Activated CD4-positive, alpha-beta T cell treated with anti-CD3 and anti-CD28 coated beads, Interleukin-2, Interleukin-4, amounts not matched to agents 100 ng/mL and 50 ng/mL, durations not matched to agents 16 hours and 8 hours (primary cell): ENCODE results near the gene DSCAM.

Experiments
- DNase-seq: peaks from one replicate; pipeline ENCODE4 v3.0.0-alpha.2; 2020; ENCODE audit warnings: low spot score

The DSCAM gene

GRCh38 chr21:40704141-40704540 lies 142.8 kb downstream of the DSCAM start:
- no peak for DNase-seq

- DNase-seq: no peak
Measured at GRCh38 chr21:40699366-40699765, 147.6 kb downstream of the DSCAM start.

- DNase-seq: no peak
Measured at GRCh38 chr21:40696246-40696645, 150.7 kb downstream of the DSCAM start.

GRCh38 chr21:40689840-40690360 lies 157.1 kb downstream of the DSCAM start:
- no peak for DNase-seq

GRCh38 chr21:40689217-40689616 lies 157.7 kb downstream of the DSCAM start:
- no peak for DNase-seq

- DNase-seq: no peak
Measured at GRCh38 chr21:40688106-40688864, 158.7 kb downstream of the DSCAM start.

- DNase-seq: no peak
Measured at GRCh38 chr21:40687625-40688024, 159.3 kb downstream of the DSCAM start.

- DNase-seq: no peak
Measured at GRCh38 chr21:40686526-40686925, 160.4 kb downstream of the DSCAM start.

- DNase-seq: no peak
Measured at GRCh38 chr21:40685141-40685540, 161.8 kb downstream of the DSCAM start.

GRCh38 chr21:40684726-40685125 lies 162.2 kb downstream of the DSCAM start:
- no peak for DNase-seq

GRCh38 chr21:40683349-40683748 lies 163.6 kb downstream of the DSCAM start:
- DNase-seq: no peak

GRCh38 chr21:40681164-40681859 lies 165.6 kb downstream of the DSCAM start:
- no peak for DNase-seq

- DNase-seq: no peak
Measured at GRCh38 chr21:40680311-40680710, 166.6 kb downstream of the DSCAM start.

GRCh38 chr21:40678681-40679284 lies 168.2 kb downstream of the DSCAM start:
- DNase-seq: no peak

GRCh38 chr21:40675017-40675416 lies 171.9 kb downstream of the DSCAM start:
- no peak for DNase-seq

- no peak for DNase-seq
Measured at GRCh38 chr21:40672602-40673001, 174.4 kb downstream of the DSCAM start.

- no peak for DNase-seq
Measured at GRCh38 chr21:40671716-40672115, 175.2 kb downstream of the DSCAM start.

GRCh38 chr21:40668555-40669275 lies 178.2 kb downstream of the DSCAM start:
- no peak for DNase-seq

- no peak for DNase-seq
Measured at GRCh38 chr21:40667967-40668366, 179.0 kb downstream of the DSCAM start.

- no peak for DNase-seq
Measured at GRCh38 chr21:40662889-40663288, 184.1 kb downstream of the DSCAM start.

GRCh38 chr21:40660461-40660860 lies 186.5 kb downstream of the DSCAM start:
- no peak for DNase-seq

GRCh38 chr21:40658311-40658710 lies 188.6 kb downstream of the DSCAM start:
- no peak for DNase-seq
